CD8-positive, alpha-beta memory T cell (primary cell): Measurements from ENCODE around the gene DNMT1. TPM values are rescaled to one million over a fixed set of nuclear protein-coding genes. Genes with fewer than 3 reads are reported as not detected.
A peak's percentile ranks its signal among the peaks of the same experiment; 100 is the strongest.

ENCODE experiments used
- CTCF ChIA-PET: fragments of 350-600 bp; sonication (Branson Sonifier 250); formaldehyde crosslinking; loops from one replicate; lab custom pipeline; 2021; ENCODE audit warnings: antibody characterized with exemption; lab: Charles Lee
- POLR2A ChIA-PET: fragments of 350-600 bp; sonication (Branson Sonifier 250); formaldehyde crosslinking; loops from one replicate; lab custom pipeline; 2021; ENCODE audit warnings: antibody characterized with exemption; lab: Charles Lee
- DNase-seq, 5 donors: peaks; one replicate each; pipeline versions ENCODE4 v3.0.0 to v3.0.0-alpha.2; 2020 to 2022; ENCODE audit warnings: mixed read lengths in 1 of 5
- H3K27ac ChIP-seq: one replicate; pipeline ENCODE4 v1.7.0; 2013; ENCODE audit warnings: low read depth, mild to moderate bottlenecking, low read length, moderate library complexity
- H3K27me3 ChIP-seq: 2 replicates; pipeline ENCODE4 v1.7.0; 2013; ENCODE audit warnings: low read length, mild to moderate bottlenecking; ENCODE audit not compliant: insufficient read depth, poor library complexity, severe bottlenecking
- H3K36me3 ChIP-seq: 2 replicates; pipeline ENCODE4 v1.7.0; 2013; ENCODE audit warnings: mild to moderate bottlenecking, low read length, moderate library complexity; ENCODE audit not compliant: insufficient read depth
- H3K4me1 ChIP-seq: 2 replicates; pipeline ENCODE4 v1.7.0; 2013; ENCODE audit warnings: mild to moderate bottlenecking, low read length, moderate library complexity; ENCODE audit not compliant: insufficient read depth
- H3K4me3 ChIP-seq: 2 replicates; pipeline ENCODE4 v1.7.0; 2013; ENCODE audit warnings: mild to moderate bottlenecking, low read length
- H3K9me3 ChIP-seq: 2 replicates; pipeline ENCODE4 v1.7.0; 2013; ENCODE audit warnings: mild to moderate bottlenecking, low read length
- H3K27ac Mint-ChIP-seq, 8 donors: one replicate each; pipeline ENCODE4 v1.8.0; 2020 to 2021; ENCODE audit warnings: mixed read lengths in 8 of 8, mild to moderate bottlenecking in 6 of 8, inconsistent platforms in 3 of 8, moderate library complexity in 3 of 8
- H3K27me3 Mint-ChIP-seq, 2 donors: one replicate each; pipeline ENCODE4 v1.8.0; 2020 to 2021; ENCODE audit warnings: mixed read lengths in 2 of 2, mild to moderate bottlenecking in 1 of 2, moderate library complexity in 1 of 2
- H3K36me3 Mint-ChIP-seq, 3 donors: one replicate each; pipeline ENCODE4 v1.8.0; 2020 to 2021; ENCODE audit warnings: mixed read lengths in 3 of 3, inconsistent platforms in 1 of 3, mild to moderate bottlenecking in 1 of 3
- H3K4me1 Mint-ChIP-seq, 3 donors: one replicate each; pipeline ENCODE4 v1.8.0; 2020 to 2021; ENCODE audit warnings: mixed read lengths in 3 of 3, inconsistent platforms in 1 of 3, mild to moderate bottlenecking in 1 of 3
- H3K4me3 Mint-ChIP-seq, 7 donors: one replicate each; pipeline ENCODE4 v1.8.0; 2020 to 2021; ENCODE audit warnings: mixed read lengths in 7 of 7, mild to moderate bottlenecking in 6 of 7, moderate library complexity in 4 of 7, inconsistent platforms in 2 of 7
- H3K9me3 Mint-ChIP-seq, 5 donors: one replicate each; pipeline ENCODE4 v1.8.0; 2020 to 2022; ENCODE audit warnings: mixed read lengths in 5 of 5, mild to moderate bottlenecking in 3 of 5, moderate library complexity in 2 of 5, inconsistent platforms in 1 of 5
- polyA plus RNA-seq: library from polyadenylated mRNA; unstranded; fragments of 300-500 nt; fragmentation: Illumina TruSeq; gene quantifications from one replicate; pipeline ENCODE4 v1.2.3, GENCODE V29; 2021
- total RNA-seq, 2 experiments: library from RNA; stranded (reverse); gene quantifications; one replicate each; pipeline ENCODE4 v1.2.3, GENCODE V29; 2021

DNMT1 gene
- total and polyA plus RNA-seq, 3 experiments from 2014 or later: 142 to 325 (median 307) TPM

- peaks cover 30 to 55% (median 34%) of the 10 kb centered on the region in 3 donors for H3K4me1 Mint-ChIP-seq
- no peaks in the 10 kb centered on the region for H3K9me3 Mint-ChIP-seq
- Histone ChIP-seq H3K36me3 (peaks cover 62% of the 10 kb centered on the region), H3K4me3 (no peak overlapping the region), H3K4me1 (peaks cover 55% of the 10 kb centered on the region), H3K27me3 (no peaks in the 10 kb centered on the region), H3K9me3 (no peaks in the 10 kb centered on the region), H3K27ac (no peak overlapping the region)
- peaks cover 0 to 82% (median 9%) of the 10 kb centered on the region in 3 donors for H3K36me3 Mint-ChIP-seq
- POLR2A ChIA-PET: interaction anchor here (1.4 kb wide), 1 partner anchor 25 kb away, joined by 3 read pairs; no protein-coding TSS in a partner anchor
- CTCF ChIA-PET: interaction anchor here (1.2 kb wide), 1 partner anchor 110 kb away, joined by 3 read pairs; no protein-coding TSS in a partner anchor
- peak overlapping the region in 1 of 8 donors; percentile 91 for H3K27ac Mint-ChIP-seq
- no peaks in the 10 kb centered on the region for H3K27me3 Mint-ChIP-seq
- H3K4me3 Mint-ChIP-seq: no peak overlapping the region
- no peak for DNase-seq
Observed at GRCh38 chr19:10139952-10140351, 54.8 kb downstream of the DNMT1 start.

- Mint-ChIP-seq H3K9me3 (no peaks in the 10 kb centered on the region), H3K27ac (peak overlapping the region in 2 of 8 donors; percentile 42 to 64), H3K4me1 (peaks cover 26 to 47% (median 28%) of the 10 kb centered on the region in 3 donors), H3K4me3 (no peak overlapping the region), H3K27me3 (no peaks in the 10 kb centered on the region), H3K36me3 (peaks cover 0 to 83% (median 9%) of the 10 kb centered on the region in 3 donors)
- Histone ChIP-seq H3K4me3 (no peak overlapping the region), H3K27me3 (no peaks in the 10 kb centered on the region), H3K4me1 (peaks cover 47% of the 10 kb centered on the region), H3K36me3 (peaks cover 59% of the 10 kb centered on the region), H3K27ac (no peak overlapping the region), H3K9me3 (no peaks in the 10 kb centered on the region)
- CTCF ChIA-PET: interaction anchor here (1.2 to 1.3 kb wide), 3 partner anchors 9 to 111 kb away, joined by 3 read pairs; no protein-coding TSS in a partner anchor
- no peak for DNase-seq
- POLR2A ChIA-PET: interaction anchor here (1.4 kb wide), 1 partner anchor 24 kb away, joined by 3 read pairs; no protein-coding TSS in a partner anchor
Observed at GRCh38 chr19:10138879-10139795, 55.6 kb downstream of the DNMT1 start.

- peaks cover 18 to 36% (median 18%) of the 10 kb centered on the region in 3 donors for H3K4me1 Mint-ChIP-seq
- H3K27ac ChIP-seq: no peak overlapping the region
- H3K27me3 Mint-ChIP-seq: no peaks in the 10 kb centered on the region
- no peaks in the 10 kb centered on the region for H3K9me3 Mint-ChIP-seq
- peak overlapping the region in 1 of 7 donors; percentile 23 for H3K4me3 Mint-ChIP-seq
- no peaks in the 10 kb centered on the region for H3K9me3 ChIP-seq
- ChIA-PET CTCF (interaction anchor here (1.2 to 1.3 kb wide), 2 partner anchors 8 to 38 kb away, joined by 3 read pairs; no protein-coding TSS in a partner anchor), POLR2A (no interaction called here)
- H3K36me3 ChIP-seq: peaks cover 66% of the 10 kb centered on the region
- no peak overlapping the region for H3K4me3 ChIP-seq
- H3K27me3 ChIP-seq: no peaks in the 10 kb centered on the region
- no peak for DNase-seq
- peaks cover 36% of the 10 kb centered on the region for H3K4me1 ChIP-seq
- H3K27ac Mint-ChIP-seq: peak overlapping the region in 1 of 8 donors; percentile 90
- H3K36me3 Mint-ChIP-seq: peaks cover 2 to 88% (median 14%) of the 10 kb centered on the region in 3 donors
Observed at GRCh38 chr19:10137751-10138682, 56.7 kb downstream of the DNMT1 start.

- H3K27ac ChIP-seq: no peak overlapping the region
- CTCF ChIA-PET: no interaction called here
- H3K4me3 Mint-ChIP-seq: no peak overlapping the region
- H3K4me3 ChIP-seq: no peak overlapping the region
- peaks cover 68% of the 10 kb centered on the region for H3K36me3 ChIP-seq
- H3K4me1 ChIP-seq: peaks cover 25% of the 10 kb centered on the region
- no peaks in the 10 kb centered on the region for H3K9me3 Mint-ChIP-seq
- no peaks in the 10 kb centered on the region for H3K27me3 ChIP-seq
- peak overlapping the region in 5 of 8 donors; percentile 47 to 94 (median 66) for H3K27ac Mint-ChIP-seq
- H3K4me1 Mint-ChIP-seq: peaks cover 8 to 25% (median 10%) of the 10 kb centered on the region in 3 donors
- POLR2A ChIA-PET: no interaction called here
- no peak for DNase-seq
- no peaks in the 10 kb centered on the region for H3K9me3 ChIP-seq
- H3K27me3 Mint-ChIP-seq: no peaks in the 10 kb centered on the region
- peaks cover 5 to 89% (median 13%) of the 10 kb centered on the region in 3 donors for H3K36me3 Mint-ChIP-seq
Observed at GRCh38 chr19:10136936-10137335, 57.8 kb downstream of the DNMT1 start.

- Histone ChIP-seq H3K4me1 (peaks cover 13% of the 10 kb centered on the region), H3K36me3 (peaks cover 59% of the 10 kb centered on the region), H3K27me3 (no peaks in the 10 kb centered on the region), H3K27ac (no peak overlapping the region), H3K9me3 (no peaks in the 10 kb centered on the region), H3K4me3 (no peak overlapping the region)
- H3K9me3 Mint-ChIP-seq: no peaks in the 10 kb centered on the region
- no peak overlapping the region for H3K4me3 Mint-ChIP-seq
- H3K27ac Mint-ChIP-seq: peak overlapping the region in 1 of 8 donors; percentile 79
- ChIA-PET CTCF (no interaction called here), POLR2A (no interaction called here)
- H3K27me3 Mint-ChIP-seq: no peaks in the 10 kb centered on the region
- H3K4me1 Mint-ChIP-seq: peaks cover 2 to 13% (median 3%) of the 10 kb centered on the region in 3 donors
- no peak for DNase-seq
- H3K36me3 Mint-ChIP-seq: peaks cover 5 to 86% (median 8%) of the 10 kb centered on the region in 3 donors
Observed at GRCh38 chr19:10135551-10136334, 59.0 kb downstream of the DNMT1 start.

- H3K27ac Mint-ChIP-seq: peak overlapping the region in 1 of 8 donors; percentile 26
- ChIA-PET CTCF (interaction anchor here (1.3 to 2.0 kb wide), 2 partner anchors 14 to 21 kb away, joined by 3 to 10 read pairs; no protein-coding TSS in a partner anchor), POLR2A (no interaction called here)
- no peaks in the 10 kb centered on the region for H3K27me3 Mint-ChIP-seq
- H3K9me3 ChIP-seq: no peaks in the 10 kb centered on the region
- H3K4me1 Mint-ChIP-seq: peaks cover 2 to 6% (median 3%) of the 10 kb centered on the region in 3 donors
- no peak overlapping the region for H3K4me3 ChIP-seq
- H3K9me3 Mint-ChIP-seq: no peaks in the 10 kb centered on the region
- H3K4me3 Mint-ChIP-seq: no peak overlapping the region
- no peaks in the 10 kb centered on the region for H3K27me3 ChIP-seq
- H3K36me3 Mint-ChIP-seq: peaks cover 5 to 78% (median 11%) of the 10 kb centered on the region in 3 donors
- no peak for DNase-seq
- H3K27ac ChIP-seq: no peak overlapping the region
- peaks cover 43% of the 10 kb centered on the region for H3K36me3 ChIP-seq
- H3K4me1 ChIP-seq: peaks cover 2% of the 10 kb centered on the region
Observed at GRCh38 chr19:10134040-10134439, 60.7 kb downstream of the DNMT1 start.

GRCh38 chr19:10133596-10133995 is 61.2 kb downstream of the DNMT1 start:
- peaks cover 5 to 74% (median 11%) of the 10 kb centered on the region in 3 donors for H3K36me3 Mint-ChIP-seq
- Histone ChIP-seq H3K36me3 (peaks cover 38% of the 10 kb centered on the region), H3K27ac (no peak overlapping the region), H3K9me3 (no peaks in the 10 kb centered on the region), H3K4me1 (no peaks in the 10 kb centered on the region), H3K4me3 (no peak overlapping the region), H3K27me3 (no peaks in the 10 kb centered on the region)
- no peak overlapping the region for H3K4me3 Mint-ChIP-seq
- ChIA-PET CTCF (interaction anchor here (1.4 to 2.9 kb wide), 4 partner anchors 9 to 116 kb away, joined by 3 to 12 read pairs (median 8); no protein-coding TSS in a partner anchor), POLR2A (interaction anchor here (1.2 kb wide), 1 partner anchor 14 kb away, joined by 5 read pairs; no protein-coding TSS in a partner anchor)
- peaks cover 1 to 3% (median 2%) of the 10 kb centered on the region in 3 donors for H3K4me1 Mint-ChIP-seq
- H3K27ac Mint-ChIP-seq: peak overlapping the region in 1 of 8 donors; percentile 19
- DNase-seq: no peak
- no peaks in the 10 kb centered on the region for H3K27me3 Mint-ChIP-seq
- H3K9me3 Mint-ChIP-seq: no peaks in the 10 kb centered on the region
